Stimulated activated naive B cell treated with anti-CD40 and anti-IgM and Interleukin-4, amounts not matched to agents 10 μg/mL and 1 μg/mL and 100 μg/mL, for 72 hours (primary cell): Measurements from ENCODE around the gene PGS1.
A peak's percentile ranks its signal among the peaks of the same experiment; 100 is the strongest.

Experiments used
- ATAC-seq, 2 donors: fragments of 150-1000 bp; cut with Tn5 transposase; replicated peaks; 2 replicates each; pipeline ENCODE4 v1.10.0; 2021; ENCODE audit warnings: moderate library complexity in 1 of 2
- DNase-seq: peaks from one replicate; pipeline ENCODE4 v3.0.0; 2021
- H3K27ac Mint-ChIP-seq: one replicate; pipeline ENCODE4 v1.8.0; 2022; ENCODE audit warnings: mild to moderate bottlenecking, mixed read lengths
- H3K27me3 Mint-ChIP-seq, 2 donors: one replicate each; pipeline ENCODE4 v1.8.0; 2022; ENCODE audit warnings: mixed read lengths in 2 of 2
- H3K36me3 Mint-ChIP-seq, 2 donors: one replicate each; pipeline ENCODE4 v1.8.0; 2022; ENCODE audit warnings: mixed read lengths in 2 of 2, mild to moderate bottlenecking in 1 of 2
- H3K4me1 Mint-ChIP-seq, 2 donors: one replicate each; pipeline ENCODE4 v1.8.0; 2022; ENCODE audit warnings: mixed read lengths in 2 of 2, mild to moderate bottlenecking in 1 of 2
- H3K4me3 Mint-ChIP-seq, 2 donors: one replicate each; pipeline ENCODE4 v1.8.0; 2022; ENCODE audit warnings: mild to moderate bottlenecking in 2 of 2, mixed read lengths in 2 of 2, moderate library complexity in 1 of 2
- H3K9me3 Mint-ChIP-seq, 2 donors: one replicate each; pipeline ENCODE4 v1.8.0; 2022; ENCODE audit warnings: mixed read lengths in 2 of 2, mild to moderate bottlenecking in 1 of 2

The PGS1 gene

DNA sequence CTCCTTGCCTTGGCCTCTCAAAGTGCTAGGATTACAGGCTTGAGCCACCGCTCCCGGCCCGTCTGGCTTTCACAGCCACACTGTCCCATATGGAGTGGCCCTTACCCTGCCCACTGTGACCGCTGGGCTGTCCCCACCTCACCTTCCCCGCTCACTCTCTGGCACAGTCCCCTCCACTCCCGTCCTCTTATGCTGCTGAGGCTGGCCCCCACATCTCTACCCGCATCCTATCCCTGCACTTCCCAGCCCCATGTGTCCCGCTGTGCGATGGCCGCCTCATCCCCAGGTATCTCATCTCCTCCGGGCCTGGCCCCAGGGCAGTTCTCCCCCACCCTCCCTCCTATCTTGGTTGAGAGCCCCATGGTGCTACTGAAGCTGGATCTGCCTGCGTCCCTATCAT lies 93.2 kb downstream of the PGS1 start:
- ATAC-seq = no peak
- Mint-ChIP-seq H3K4me1 (peaks cover 3 to 4% of the 10 kb centered on the region in 2 donors), H3K36me3 (no peaks in the 10 kb centered on the region)

DNA sequence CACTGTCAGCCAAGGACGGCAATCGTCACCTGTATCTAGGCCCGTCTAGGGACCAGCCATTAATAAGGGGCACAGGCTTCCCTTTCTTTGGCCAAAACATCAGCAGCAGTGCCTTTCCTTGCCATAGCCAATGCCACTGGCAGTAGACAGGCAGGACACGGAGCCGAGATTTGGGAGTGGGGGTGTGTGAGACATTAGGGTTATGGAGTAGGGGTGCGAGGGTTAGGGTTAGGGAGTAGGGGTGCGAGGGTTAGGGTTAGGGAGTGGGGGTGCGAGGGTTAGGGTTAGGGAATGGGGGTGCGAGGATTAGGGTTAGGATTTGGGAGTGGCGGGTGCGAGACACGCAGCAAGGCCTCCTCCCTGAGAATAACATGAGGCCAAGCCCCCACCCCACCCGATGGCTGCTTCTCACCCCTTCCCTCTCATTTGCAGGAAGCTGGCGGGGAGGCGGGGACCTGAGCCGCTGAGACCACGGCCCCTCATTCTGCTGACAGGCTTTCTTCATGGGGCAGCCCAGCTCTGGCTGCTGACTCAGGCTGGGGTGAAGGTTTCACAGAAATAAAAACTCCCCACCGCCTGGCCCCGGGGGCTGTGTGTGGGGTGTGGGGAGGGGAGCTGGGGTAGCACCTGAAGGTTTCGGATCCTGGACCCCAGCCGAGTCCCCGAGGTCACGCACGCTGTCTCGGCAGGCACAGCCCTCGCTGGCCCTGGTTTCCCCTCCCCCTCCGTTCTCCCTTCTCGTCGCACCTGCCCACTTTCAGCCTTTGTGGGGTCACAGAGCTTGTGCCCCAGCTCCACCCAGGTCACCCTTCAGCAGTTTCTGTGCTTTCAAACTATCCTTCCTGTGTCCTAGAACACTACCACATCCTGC lies 93.8 kb downstream of the PGS1 start:
- no peak overlapping the region for H3K4me3 Mint-ChIP-seq
- peaks cover 12 to 14% of the 10 kb centered on the region in 2 donors for H3K27me3 Mint-ChIP-seq
- DNase-seq = no peak
- no peak for ATAC-seq
- H3K27ac Mint-ChIP-seq = peak overlapping the region; percentile 67
- H3K36me3 Mint-ChIP-seq = no peaks in the 10 kb centered on the region
- no peaks in the 10 kb centered on the region for H3K9me3 Mint-ChIP-seq
- peaks cover 3 to 4% of the 10 kb centered on the region in 2 donors for H3K4me1 Mint-ChIP-seq

More for the DNA sequence above, 93.2 kb downstream of the PGS1 start:
- H3K4me3 Mint-ChIP-seq = no peak overlapping the region
- H3K9me3 Mint-ChIP-seq = no peaks in the 10 kb centered on the region
- no peak overlapping the region for H3K27ac Mint-ChIP-seq
- peaks cover 12 to 14% of the 10 kb centered on the region in 2 donors for H3K27me3 Mint-ChIP-seq
- no peak for DNase-seq

- peaks cover 12 to 14% of the 10 kb centered on the region in 2 donors for H3K27me3 Mint-ChIP-seq
- no peaks in the 10 kb centered on the region for H3K9me3 Mint-ChIP-seq
- no peak overlapping the region for H3K4me3 Mint-ChIP-seq
- ATAC-seq (no peak), DNase-seq (no peak)
- H3K27ac Mint-ChIP-seq = no peak overlapping the region
- peaks cover 3 to 4% of the 10 kb centered on the region in 2 donors for H3K4me1 Mint-ChIP-seq
- H3K36me3 Mint-ChIP-seq = no peaks in the 10 kb centered on the region
Observed at GRCh38 chr17:78473951-78474613, 95.6 kb downstream of the PGS1 start.
